LHCN-M2 (cell line): Measurements from ENCODE around the gene TBL3. TPM values are rescaled to one million over a fixed set of nuclear protein-coding genes. Genes with fewer than 3 reads are reported as not detected.

ENCODE experiments used
- DNase-seq: peaks from one replicate; pipeline ENCODE4 v3.0.0-alpha.2; 2012; ENCODE audit warnings: low read depth
- total RNA-seq: library from RNA; depleted of rRNA; stranded (reverse); fragments of >200 nt; gene quantifications from 2 replicates; pipeline ENCODE4 v1.2.3, GENCODE V29; 2014

The TBL3 gene
- total RNA-seq, 1 experiment from 2014 or later = 52.1 TPM

GRCh38 chr16:1981398-1981836 lies 9.6 kb downstream of the TBL3 start, which contains the start of gene NOXO1:
Gene NOXO1 (minus strand): TSS chr16:1981469. CDS start chr16:1981179, 290 bp downstream.
- DNase-seq = no peak

- DNase-seq = peak; percentile 43
These were observed 10.2 kb downstream of the TBL3 start for GRCh38 chr16:1982013-1982433.

GRCh38 chr16:1982991-1983543 lies 11.2 kb downstream of the TBL3 start:
- DNase-seq = no peak

- peak; percentile 91 for DNase-seq
These were observed 11.9 kb downstream of the TBL3 start, which contains the start of gene GFER for GRCh38 chr16:1983544-1984346. Gene GFER (plus strand): TSS chr16:1984193. CDS start chr16:1984219, 26 bp downstream.

GRCh38 chr16:1984347-1985225 lies 12.7 kb downstream of the TBL3 start:
- no peak for DNase-seq

GRCh38 chr16:1985466-1986150 lies 13.8 kb downstream of the TBL3 start:
- no peak for DNase-seq

GRCh38 chr16:1987198-1987597 lies 15.3 kb downstream of the TBL3 start:
- DNase-seq = no peak

GRCh38 chr16:1989209-1990100 lies 17.6 kb downstream of the TBL3 start, which contains the start of gene SYNGR3:
Gene SYNGR3 (plus strand): TSS chr16:1989970. CDS start chr16:1990103, 133 bp downstream.
- DNase-seq = no peak

- no peak for DNase-seq
These were observed 18.2 kb downstream of the TBL3 start for GRCh38 chr16:1990101-1990350.

- DNase-seq = no peak
These were observed 18.7 kb downstream of the TBL3 start for GRCh38 chr16:1990351-1991134.

- DNase-seq = no peak
These were observed 19.3 kb downstream of the TBL3 start for GRCh38 chr16:1991135-1991551.

- no peak for DNase-seq
These were observed 19.7 kb downstream of the TBL3 start for GRCh38 chr16:1991588-1991947.

GRCh38 chr16:1991948-1992703 lies 20.3 kb downstream of the TBL3 start:
- peak; percentile 73 for DNase-seq

GRCh38 chr16:1992704-1993317 lies 21.0 kb downstream of the TBL3 start:
- no peak for DNase-seq

GRCh38 chr16:1993731-1994131 lies 21.9 kb downstream of the TBL3 start:
- DNase-seq = no peak

- no peak for DNase-seq
These were observed 25.9 kb downstream of the TBL3 start for GRCh38 chr16:1997494-1998359.

- no peak for DNase-seq
These were observed 26.5 kb downstream of the TBL3 start for GRCh38 chr16:1998360-1998835.
